NOMO-1 (cell line): ENCODE results near the gene PLK3.
A peak's percentile ranks its signal among the peaks of the same experiment; 100 is the strongest.
"Not testable (repeated sequence)": the region's sequence is repeated elsewhere in the genome, so short reads cannot be mapped to it uniquely, and the experiment has no call there.

ENCODE experiments used
- DNase-seq, 2 experiments: peaks; one replicate each; lab custom pipeline; 2025; ENCODE audit not compliant: unreplicated experiment in 2 of 2; lab: John Stamatoyannopoulos, UW

Gene PLK3

DNA sequence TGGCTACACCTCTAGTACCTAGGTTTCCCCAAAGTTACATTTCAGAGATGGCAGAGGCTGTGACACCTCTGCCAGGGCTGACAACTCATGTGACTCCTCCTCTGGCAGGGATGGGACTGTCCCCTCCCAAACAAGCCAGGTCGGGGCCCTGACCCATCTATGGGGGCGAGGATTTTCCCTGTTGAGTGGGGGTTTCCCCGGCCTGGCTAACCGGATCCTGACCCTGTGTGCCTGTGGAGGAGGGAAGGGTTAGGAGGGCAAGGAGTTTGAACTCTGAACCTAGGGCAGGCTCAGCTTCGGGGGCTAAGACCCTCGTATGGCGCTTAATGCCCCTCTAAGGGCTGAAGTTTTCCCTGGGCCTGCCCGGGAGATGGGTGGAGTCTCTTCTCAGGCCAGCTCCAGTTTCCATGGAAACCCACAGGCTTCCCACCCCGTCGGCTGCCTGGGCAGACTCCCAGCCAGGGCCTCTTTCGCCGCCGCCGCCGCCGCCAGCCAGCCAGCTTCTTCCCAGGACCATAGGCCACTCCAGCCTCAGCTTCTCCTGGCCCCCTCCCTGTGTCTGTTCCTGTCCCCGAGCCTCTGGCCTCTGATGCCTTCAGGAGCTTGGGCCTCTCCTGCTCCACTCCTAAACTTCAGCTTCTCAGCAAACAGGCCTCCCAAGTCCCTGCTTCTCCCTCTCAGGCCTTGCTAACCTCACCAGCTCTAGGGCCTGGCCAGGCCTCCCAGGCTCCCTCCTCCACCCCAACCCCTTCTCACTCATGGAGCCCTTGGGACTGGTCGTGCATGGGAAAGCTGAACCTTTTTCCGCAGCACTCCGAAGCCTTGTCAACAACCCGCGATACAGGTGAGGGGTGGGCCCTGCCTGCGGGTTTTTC lies 8.1 kb downstream of the PLK3 start, which contains the start of gene BTBD19:
Gene BTBD19 (plus strand): TSS at position 461 of the 875 bp plus-strand sequence. CDS start 298 bp downstream, at position 759.
- peak; percentile 20 to 23 for DNase-seq

DNA sequence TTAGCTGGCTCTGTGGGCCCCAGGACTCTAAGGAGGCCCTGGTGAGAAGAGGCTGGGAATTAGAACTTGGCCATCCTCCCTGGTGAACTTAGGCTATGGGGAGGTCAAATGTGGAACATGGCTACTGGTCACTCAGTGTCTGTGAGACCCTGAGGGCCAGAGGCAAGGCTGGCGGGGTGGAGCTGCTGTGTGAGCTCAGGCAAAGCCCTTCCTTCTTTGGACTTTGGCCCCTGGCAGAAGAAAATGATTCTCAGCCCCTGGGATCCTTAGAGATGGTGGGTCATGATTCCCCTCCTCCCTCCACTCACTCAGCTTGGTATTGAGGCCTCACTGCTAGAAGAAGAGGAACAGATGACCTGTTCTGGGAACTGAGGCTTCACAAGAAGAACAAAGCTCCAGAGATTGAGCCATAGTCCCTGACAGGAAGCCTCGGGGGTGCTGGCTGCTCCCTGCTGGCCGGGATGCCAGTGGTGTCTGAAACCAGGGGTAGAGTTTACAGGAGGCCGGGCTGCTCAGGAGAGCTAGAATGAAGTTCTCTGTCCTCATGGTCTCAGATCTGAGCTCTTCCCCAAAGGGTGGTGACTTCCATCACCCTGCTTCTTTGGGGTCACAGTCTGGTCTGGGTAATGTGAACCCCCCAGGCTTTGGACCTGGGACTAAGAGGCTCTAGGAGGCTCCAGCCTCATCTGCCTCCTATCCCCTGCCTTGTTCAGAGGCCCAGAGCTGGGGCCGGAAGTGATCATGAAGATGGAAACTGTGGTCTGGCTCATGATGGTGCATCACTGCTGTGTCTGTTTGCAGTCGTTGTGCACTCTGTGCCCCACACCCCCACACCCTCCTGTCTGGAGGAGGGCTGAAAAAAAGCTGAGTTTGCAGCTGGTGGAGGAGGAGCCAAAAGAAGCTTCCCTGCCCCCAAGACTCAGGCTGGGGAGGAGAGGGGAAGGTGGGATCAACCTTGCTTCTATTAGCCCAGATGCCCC lies 9.1 kb downstream of the PLK3 start:
- peak; percentile 53 to 68 for DNase-seq

DNA sequence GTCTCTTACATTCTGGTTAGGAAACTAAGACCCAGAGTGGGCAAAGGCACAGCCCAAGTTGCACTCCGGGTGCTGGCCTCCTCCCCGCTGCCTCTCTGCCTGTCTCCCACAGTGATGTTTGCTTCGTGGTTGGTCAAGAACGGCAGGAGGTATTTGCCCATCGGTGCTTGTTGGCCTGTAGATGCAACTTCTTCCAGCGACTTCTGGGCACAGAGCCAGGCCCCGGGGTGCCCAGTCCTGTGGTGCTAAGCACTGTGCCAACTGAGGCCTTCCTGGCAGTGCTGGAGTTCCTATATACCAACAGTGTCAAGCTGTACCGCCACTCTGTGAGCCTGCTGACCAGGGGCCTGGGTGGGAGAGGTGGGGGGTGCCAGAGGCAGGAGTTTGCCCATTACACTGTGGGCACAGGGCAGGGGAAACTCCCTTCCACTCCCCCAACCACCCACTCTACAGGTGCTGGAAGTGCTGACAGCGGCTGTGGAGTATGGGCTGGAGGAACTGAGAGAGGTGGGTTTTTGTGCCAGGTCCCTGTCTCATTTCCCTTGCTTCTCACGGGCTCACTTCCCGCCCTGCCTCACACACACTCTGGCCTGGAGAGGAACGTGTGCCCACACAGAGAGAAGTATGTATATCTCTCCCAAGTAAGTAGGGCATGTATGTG lies 10.1 kb downstream of the PLK3 start:
- DNase-seq, result no peak

DNA sequence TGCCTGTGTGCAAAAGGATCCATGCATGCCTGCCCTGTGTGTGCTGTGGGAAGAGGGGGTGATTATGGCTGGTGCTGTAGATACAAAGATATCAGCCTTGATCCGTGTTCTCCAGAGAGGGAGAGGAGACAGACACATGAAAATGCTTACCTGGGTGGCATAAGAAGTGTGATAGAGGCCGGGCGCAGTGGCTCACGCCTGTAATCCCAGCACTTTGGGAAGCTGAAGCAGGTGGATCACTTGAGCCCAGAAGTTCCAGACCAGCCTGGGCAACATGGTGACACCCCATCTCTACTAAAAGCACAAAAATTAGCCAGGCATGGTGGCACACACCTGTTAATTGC lies 10.6 kb downstream of the PLK3 start:
- not testable (repeated sequence) for DNase-seq

DNA sequence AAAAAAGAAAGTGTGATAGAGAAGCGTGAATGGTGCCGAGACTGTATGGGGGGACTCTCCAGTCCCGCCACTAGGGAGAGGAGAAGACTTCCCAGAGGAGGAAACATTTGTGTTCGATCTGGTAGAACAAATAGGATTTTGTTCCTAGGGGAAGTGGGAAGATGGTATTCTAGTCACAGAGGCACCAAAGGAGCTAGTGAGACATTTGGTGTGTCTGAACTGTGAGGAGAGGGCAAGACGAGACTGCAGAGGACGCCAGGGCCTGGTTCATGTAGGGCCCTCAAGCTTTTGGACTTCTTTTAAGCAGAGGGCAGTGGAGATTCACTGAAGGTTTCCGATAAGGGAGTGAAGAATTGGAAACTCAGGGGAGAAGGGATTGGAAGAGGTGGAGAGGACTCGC lies 11.1 kb downstream of the PLK3 start:
- no peak for DNase-seq

DNA sequence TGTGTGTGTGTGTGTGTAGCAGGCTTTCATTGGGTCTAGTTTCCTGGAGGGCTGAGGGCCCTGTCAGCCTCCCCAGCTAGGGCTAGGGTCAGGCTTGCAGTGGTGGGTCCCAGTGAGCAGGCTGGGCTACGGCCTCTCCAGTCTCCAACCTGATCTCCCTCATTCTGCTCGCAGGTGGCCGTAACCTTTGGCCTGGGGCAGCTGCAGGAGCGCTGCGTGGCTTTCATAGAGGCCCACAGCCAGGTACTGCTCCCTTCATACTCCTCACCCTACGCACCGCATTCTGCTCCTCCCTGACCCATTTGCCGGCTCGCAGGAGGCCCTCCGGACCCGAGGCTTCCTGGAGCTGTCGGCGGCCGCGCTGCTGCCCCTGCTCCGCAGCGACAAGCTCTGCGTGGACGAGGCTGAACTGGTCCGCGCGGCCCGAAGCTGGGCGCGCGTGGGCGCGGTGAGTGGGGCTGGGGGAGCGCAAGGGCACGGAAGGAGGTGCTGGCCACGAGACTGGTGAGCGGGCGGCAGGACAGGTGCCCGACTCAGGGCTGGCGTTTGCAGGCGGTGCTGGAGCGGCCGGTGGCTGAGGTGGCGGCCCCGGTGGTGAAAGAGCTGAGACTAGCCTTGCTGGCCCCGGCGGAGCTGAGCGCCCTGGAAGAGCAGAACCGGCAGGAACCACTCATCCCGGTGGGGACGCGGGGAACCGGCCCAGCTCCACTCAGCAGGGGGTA lies 12.8 kb downstream of the PLK3 start:
- no peak for DNase-seq

DNA sequence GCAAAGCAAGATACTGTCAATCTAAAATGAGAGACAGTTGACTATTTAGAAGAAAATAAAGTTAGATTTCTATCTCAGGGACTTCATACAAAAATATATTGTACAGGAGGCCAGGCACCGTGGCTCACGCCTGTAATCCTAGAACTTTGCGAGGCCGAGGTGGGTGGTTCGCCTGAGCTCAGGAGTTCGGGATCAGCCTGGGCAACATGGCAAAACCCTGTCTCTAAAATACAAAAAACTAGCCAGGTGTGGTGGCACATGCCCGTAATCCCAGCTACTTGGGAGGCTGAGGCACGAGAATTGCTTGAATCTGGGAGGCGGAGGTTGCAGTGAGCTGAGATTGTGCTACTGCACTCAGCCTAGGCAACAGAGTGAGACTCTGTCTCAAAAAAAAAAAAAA lies 15.7 kb downstream of the PLK3 start:
- DNase-seq, result not testable (repeated sequence)

DNA sequence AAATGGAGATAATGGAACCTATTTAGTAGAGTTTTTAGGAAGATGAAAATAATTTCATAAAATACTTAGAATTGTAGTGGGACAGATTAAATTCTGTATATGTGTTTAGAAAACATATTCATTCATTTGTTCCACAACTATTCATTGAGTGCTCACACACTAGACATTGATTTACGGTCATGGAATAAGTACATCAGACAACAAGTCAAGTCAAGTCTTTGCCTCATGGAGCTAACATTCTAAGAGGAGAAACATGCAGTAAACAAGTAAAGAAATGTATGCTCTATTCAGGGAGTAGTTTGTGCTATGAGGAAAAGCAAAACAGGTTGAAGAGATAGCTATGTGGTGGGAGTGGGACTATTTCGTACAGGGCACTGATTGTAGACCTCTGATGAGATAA lies 17.1 kb downstream of the PLK3 start:
- no peak for DNase-seq

DNA sequence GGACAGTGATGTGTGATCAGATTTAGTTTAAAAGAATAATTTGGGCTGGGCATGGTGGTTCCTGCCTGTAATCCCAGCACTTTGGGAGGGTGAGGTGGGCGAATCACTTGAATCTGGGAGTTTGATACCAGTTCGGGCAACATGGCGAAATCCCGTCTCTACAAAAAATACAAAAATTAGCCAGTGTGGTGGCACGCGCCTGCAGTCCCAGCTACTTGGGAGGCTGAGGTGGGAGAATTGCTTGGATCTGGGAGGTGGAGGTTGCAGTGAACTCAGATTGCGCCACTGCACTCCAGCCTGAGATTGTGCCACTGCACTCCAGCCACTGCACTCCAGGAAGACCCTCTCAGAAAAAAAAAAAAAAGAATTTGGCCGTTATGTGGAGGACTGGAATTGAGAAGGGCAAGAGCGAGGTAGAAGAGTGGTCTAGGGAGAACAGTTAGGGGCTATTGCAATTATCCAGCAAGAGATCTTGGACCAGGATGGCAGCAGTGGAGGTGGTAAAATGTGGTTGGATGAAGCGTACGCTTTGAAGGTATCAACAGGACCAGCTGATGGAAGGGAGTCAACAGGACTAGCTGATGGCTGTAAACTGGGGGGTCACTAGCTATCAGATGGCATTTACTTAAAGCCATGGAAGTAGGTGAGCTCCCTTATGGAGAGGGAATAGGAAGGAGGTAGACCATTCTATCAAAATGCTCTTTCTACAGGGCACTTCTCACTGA lies 17.8 kb downstream of the PLK3 start:
- no peak for DNase-seq

DNA sequence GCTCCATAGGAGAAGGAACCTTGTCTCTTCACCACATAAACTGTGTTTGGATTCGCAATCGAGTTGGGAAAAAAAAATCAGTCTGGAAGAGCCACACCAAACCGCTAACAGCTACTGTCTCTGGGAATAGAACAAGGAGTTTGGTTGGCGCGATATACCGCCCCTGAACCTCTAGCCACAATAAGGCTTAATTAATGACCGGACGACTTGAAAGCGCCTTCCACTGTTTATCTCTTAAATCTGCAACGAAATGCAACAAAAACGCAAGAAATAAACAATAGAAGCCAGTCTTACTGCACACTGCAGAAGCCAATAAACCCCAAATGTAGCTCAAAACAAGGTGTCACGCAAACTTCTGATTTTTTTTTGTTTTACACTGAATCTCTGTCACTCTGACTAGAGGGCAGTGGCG lies 19.0 kb downstream of the PLK3 start:
- DNase-seq, result no peak

DNA sequence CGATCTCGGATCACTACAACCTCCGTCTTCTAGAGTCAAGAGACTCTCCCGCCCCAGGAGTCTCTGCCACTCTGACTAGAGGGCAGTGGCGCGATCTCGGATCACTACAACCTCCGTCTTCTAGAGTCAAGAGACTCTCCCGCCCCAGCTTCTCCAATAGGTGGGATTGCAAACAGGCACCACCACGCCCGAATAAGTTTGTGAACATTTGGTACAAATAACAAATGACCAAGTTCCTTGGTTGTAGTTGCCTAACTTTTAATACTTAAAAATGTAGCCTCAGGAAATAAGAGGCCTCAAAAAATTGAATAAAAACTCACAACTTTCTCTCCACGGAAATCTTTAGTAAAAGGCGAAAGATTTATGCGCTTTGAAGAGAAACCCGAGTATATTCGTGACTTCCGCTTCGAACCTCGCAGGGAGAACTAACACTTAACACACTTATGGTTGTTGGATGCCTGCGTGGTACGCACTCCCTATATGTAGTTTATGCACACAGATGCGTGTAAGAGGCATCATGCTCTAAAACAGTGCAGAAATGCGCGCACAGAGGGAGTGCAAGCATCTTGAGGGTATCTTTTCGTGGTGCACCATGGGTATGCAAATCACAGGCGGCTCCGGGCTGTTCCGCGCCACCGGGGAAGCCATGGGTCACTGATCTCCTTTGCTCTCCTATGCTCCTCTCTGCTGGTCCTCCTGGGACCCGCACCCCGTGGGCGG lies 19.6 kb downstream of the PLK3 start:
- peak; percentile 89 to 96 for DNase-seq

DNA sequence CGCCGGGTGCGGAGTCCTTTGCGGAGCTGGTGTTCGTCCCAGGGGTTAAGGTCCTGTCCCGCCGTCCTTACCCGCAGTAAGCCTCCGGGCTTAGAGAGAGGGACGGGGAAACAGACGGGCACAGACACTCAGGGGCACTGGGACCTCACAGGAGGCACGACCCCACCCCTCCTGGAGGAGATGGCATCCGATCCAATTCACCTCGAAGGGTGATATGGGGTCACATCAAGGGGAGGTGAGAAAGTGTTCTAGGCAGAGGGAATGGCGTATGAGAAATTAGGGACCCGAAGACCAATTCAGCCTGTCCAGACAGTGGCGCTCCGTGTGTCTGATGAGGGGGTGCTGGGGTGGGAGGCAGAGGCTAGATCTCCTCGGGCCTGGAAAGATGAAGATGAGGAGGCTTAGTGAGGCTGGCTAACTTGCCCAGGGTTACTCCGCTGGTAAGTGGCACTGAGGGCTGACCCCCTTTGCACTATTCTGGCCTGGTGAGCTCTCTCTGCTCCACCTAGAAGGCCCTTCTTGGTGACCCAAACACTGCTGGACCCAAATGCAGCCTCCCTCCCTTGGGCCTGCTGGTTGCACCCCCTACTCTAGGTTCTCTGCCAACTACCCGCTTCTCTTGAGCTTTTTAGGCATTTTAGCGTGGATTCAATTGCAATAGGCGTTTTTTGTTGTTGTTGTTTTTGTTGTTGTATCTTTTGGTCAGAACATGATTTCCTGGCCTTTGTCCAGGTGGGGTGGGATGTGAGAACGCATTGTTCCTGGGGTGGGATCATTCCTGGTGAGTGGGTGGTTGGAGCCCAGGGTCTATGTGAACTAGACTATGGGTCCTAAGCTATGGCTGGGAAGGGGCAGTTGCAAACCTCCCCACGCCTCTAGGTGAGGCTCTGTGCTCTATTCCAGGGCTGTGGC lies 20.4 kb downstream of the PLK3 start:
- DNase-seq, result peak in 1 of 2 experiments; percentile 19

DNA sequence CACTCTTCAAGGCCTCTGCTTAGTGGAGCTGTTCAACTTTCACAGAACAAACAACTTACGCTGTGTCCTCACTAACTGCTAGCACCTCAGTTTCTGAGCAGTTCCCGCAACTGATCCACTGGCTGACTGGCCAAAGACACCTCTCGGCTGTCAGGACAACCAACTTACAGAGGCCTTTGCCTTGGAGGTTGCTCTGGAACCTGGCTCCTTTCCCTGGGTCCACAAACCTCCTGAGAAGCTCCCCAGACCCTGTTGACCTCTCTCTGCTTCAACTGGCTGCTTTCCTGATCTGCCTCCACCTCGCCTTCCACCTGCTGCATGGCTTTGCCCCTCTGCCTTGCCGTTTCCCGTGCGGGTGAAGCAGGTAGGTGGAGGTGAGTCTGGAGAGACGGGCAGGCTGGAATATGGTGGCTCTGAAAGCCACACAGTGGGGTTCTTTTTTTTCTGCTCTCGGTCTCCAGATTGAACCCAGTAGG lies 21.1 kb downstream of the PLK3 start:
- DNase-seq, result no peak

DNA sequence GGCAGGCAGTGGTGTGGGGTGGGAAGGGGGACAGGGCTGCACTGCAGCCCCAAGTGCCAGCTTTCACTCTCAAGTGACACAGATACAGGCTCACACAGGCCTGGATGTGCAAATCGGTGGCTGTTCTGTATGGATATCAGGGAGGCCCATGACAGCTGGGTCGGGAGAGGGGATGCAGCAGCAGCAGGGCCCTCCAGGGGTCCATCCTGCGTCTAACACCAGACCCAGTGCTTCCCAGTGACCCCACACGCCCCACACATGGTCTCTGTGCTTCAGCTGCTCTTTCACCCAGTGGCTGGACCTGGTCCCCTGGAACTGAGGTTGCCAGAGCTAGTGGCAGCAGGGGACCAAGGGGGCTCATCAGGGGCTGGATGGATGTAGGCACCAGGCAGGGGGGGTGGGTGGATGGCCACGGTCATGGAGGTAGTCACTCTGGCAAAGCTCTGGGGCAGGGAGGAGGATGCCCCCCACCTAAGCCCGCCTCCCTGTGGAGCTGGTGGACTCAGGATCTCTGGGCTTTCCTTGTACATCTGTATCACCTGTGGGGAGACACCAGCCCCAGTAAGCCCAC lies 22.0 kb downstream of the PLK3 start:
- DNase-seq, result no peak

DNA sequence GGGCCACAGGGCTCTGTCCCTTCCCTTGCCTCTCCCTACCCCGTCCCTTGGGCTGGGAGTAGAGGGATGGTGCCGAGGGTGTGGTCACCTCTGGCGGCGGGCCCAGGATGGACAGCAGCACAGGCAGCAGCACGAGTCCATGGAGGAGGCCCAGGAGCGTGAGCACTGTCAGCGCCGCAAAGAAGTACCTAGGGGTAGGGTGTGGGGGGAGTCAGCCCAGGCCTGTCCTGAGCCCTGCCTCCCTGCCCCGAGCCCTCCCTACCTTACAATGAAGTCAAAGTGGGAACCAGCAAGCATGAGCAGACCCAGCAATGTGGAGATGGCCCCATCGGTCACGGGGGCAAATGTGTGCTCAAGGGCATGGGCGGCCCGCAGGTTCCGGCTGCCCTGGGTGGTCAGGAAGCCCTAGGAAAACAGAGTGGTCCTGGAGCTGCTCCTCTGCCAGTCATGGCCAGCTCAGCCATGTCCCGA lies 22.8 kb downstream of the PLK3 start:
- no peak for DNase-seq

DNA sequence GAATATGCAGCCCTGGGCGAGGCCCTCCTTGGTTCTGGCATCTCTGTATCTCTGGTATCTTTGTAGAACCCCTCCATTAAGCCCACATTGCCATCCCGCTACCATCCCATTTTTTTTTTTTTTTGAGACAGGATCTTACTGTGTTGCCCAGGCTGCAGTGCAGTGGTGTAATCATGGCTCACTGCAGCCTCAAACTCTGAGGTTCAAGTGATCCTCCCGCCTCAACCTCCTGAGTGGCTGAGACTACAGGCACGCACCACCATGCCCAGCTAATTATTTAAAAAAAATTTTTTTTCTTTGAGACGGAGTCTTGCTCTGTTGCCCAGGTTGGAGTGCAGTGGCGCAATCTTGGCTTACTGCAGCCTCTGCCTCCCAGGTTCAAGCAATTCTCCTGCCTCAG lies 24.2 kb downstream of the PLK3 start:
- not testable (repeated sequence) for DNase-seq
